SHP77 (cell line): Measurements from ENCODE around the gene CAMKV.

Experiments used
- DNase-seq, 2 experiments: peaks; one replicate each; lab custom pipeline; 2025; lab: John Stamatoyannopoulos, UW

CAMKV gene

DNA sequence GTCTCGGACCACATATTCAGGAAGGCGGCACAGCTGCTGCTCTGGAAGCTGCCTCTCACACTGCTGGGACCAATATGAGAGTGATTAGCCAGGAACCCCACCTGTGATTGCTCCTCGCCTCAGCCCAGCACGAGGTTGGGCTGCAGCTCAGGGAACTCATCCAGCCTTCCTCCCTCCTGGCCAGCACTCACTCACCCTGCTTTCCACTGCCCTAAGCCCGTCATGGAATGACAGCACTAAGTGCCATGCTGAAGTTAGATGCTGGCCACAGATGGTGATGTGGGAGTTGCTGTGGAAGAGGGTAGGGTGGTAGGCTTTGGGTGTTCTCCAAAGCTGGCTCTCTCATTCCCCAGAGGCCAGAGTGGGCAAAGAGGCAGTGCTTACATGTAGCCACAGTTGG is 26.6 kb upstream of the CAMKV start:
- DNase-seq = no peak

DNA sequence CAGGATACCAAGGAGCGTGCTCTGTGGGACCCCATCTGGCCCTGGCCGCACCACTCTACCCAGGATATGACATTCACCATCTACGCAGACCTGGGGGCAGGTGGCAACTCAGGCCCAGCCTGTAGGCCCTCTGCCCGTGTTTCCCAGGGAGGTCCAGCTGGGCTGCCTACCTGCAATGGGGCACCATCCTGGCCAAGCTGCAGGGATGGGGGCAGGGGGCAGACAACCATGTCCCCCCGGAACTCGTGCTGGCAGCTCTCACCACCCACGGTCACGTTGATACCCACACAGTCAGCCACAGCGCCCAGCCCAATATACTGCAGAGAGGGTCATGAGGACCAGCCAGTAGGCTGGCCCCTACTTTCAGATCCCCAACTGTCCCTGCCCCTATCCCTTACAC is 26.1 kb upstream of the CAMKV start:
- no peak for DNase-seq

DNA sequence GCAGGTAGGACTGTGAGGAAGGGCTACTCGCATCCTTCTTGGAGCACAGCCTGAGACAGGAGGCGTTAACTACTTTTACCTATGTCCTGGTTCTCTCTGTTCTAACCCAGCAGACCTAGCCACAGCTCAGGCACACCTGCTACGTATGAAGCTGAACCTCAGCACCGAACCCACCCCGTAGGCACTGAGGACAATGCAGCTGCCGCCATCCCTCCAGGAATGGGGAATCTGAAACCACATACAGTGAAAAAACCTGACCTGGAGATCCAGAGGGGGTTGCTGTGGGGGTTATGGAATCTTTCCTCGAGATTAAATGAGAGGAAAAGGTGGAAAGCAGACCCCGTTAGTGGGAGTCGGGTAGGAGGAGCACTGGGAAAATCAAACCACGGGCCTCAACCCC is 19.6 kb upstream of the CAMKV start:
- no peak for DNase-seq

DNA sequence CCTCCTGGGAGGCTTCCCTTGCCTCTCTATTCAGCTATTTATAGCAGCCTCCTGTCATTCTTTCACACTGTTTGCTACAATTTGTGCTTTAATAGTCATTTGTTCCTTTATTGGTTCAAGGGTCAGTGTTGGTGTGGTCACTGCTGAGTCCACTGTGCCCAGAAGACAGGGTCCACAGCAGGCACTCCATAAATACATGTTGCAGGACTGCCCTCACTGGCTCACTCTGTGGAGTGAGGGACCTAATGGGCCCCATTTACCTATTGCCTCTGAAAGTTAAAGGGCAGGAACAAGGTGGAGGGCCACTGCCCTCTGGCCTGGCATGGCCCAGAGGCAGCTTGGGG is 17.2 kb upstream of the CAMKV start:
- DNase-seq = no peak

DNA sequence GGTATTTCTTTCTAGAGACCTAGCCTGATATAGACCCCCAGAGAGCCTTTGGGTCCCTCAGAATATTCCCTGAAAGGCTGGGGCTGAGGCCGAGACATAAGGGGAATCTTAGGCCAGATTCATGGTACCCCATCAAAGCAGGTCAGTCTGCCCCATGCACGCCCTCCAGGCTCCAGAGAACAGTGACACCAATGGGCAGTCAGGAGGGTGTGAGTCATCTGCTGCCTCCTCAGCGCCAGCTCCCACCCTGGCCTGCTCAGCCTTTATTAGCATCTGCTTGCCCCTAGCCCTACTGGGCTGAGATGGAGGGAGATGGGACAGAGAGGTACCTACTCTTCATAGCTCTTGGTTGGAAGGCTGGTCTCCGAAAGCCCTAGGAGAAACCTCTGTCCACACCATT is 14.3 kb upstream of the CAMKV start:
- DNase-seq = no peak

DNA sequence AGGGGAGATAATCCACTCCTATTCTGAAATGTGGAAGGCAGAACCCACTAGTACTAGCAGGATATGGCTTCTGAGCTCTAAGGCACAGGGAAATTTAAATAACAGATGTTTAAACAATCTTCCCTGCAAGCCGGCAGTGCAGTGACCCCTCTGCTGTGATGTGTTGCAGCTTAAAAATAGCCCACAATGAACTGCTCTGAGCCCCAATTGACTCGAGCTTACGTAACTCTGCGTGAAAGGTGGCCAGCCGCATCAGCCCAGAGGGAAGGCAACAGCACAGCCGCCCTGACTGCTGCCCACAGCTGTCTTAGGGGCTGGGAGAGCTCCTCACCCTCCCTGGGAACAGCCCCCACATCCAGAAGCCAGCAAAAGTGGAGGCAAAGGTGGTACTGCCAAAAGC is 12.5 kb upstream of the CAMKV start:
- DNase-seq = no peak

DNA sequence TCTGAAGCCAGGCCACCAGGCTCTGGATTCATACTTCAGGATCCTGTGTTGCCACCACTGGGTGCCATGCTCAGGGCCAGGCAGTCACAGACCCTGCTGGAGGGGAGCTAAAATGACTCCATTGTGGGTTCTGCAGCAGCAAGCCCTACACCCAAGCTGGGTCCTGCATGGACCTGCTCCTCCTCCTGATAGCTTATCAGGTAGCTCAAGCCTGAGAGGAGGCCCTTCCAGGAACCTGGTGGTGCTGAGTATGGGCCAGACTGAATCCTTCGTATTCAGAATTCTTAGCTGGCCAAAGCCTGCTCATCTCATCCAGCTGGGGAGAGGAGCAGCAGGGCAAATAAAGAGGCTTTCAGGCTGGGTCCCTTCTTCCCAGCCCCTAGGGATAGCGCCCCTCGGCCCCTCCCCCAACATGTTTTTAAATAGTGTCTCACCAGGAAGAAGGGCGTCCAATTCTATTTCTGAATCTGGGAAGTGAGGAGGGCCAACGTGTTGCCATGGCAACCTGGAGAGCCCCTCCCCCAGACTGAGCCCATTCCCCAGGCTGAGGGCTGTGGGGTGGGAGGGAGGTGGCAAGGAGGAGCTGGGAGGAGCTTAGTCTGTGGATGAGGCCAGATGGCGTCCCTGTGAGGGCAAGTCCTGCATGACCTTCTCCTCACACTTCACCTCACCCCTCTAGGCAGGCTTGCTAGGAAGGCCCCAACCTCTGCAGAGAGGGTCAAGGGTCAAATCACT is 11.0 kb upstream of the CAMKV start:
- no peak for DNase-seq

DNA sequence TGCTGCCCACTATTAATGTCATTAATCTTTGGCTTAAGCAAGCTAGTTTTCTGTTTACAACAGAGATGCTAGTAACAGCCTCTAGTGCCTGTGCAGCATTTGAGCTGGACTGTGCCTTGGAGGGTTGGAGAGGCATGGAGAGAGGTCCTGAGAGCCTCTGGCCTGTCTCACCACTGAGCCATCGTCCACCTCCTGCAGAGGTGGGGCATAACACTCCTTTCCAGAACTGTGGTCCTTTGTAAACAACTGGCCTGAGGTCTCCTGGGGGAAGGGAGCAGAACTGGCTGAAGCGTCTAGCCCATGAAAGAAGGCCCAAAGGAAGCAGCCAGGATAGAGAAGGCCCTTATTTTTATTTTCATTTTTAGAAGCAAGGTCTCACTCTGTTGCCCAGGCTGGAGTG is 10.0 kb upstream of the CAMKV start:
- no peak for DNase-seq

DNA sequence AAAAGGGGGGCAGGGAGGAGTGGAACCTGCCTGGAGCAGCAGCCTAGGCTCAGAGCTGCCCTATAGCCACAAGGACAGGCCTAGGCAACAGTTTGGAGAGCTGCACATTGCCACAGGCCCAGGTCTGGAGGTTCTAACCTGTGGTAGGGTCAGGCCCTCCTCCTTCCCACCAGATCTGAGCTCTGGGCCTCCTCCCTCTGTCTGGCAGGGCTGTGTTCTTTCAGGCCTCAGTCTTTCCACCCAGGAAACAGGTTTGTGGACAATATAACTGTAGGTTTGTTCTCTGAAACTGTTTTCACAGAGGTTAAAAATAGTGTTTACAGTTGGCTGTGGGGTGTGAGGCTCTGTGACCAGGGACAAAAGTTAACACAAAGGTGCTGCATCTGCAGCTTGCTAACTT is 9.0 kb upstream of the CAMKV start:
- no peak for DNase-seq

DNA sequence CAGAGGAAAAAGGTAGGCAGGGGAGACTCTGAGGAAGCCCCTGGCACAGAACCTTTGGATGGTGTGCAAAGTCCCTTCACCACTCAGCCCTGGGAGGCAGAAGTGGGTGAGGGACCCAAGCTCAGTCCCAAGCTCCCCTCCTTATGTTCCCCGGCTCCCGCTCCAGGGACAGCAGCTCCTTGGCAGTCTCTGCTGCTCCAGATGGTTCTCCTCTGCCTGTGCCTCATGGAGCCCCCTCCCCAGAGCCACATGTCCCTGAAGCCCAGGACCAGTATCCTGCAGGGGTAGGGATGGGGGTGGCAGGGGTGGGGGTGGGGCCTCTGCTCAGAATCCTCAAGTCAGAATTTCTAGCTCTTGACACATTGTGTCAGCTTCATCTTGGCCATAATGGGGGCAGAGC is 8.0 kb upstream of the CAMKV start:
- DNase-seq = no peak

DNA sequence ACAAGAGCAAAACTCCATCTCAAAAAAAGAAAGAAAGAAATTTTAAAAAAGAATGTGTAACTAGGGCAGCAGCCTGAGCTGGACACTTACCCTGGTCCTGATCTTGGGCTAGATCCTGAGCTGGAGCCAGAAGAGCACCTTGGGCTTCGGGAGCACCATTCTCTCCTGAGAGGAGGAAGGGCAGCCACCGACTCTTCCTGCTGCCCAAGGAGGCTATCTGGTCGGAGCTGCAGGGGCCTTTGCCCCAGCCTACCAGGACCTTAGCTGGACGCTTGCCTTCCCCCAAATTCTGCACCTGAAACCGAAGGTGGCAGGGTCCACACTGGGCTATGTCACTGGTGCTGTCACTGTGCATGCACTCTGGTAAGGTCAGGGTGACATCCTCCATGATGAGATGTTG is 6.9 kb upstream of the CAMKV start:
- no peak for DNase-seq

DNA sequence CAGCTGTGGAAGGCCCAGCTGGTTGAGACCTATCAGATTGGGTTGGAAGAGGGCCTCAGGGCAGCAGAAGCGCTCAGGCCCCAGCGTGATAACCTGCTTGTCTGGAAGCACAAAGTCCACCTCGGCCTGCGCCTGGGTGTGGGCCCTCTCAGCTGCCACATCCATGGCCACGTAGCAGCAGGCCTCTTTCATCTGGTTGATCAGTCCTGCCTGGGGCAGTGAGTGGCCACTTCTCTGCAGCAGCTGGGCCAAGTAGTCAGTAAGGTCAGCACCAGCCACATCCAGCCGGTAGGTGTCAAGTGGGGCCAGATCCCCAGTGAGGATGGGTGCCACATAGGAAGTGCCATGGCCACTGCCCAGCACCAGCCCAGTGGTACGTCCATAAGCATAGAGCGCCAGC is 3.9 kb upstream of the CAMKV start:
- DNase-seq = no peak

DNA sequence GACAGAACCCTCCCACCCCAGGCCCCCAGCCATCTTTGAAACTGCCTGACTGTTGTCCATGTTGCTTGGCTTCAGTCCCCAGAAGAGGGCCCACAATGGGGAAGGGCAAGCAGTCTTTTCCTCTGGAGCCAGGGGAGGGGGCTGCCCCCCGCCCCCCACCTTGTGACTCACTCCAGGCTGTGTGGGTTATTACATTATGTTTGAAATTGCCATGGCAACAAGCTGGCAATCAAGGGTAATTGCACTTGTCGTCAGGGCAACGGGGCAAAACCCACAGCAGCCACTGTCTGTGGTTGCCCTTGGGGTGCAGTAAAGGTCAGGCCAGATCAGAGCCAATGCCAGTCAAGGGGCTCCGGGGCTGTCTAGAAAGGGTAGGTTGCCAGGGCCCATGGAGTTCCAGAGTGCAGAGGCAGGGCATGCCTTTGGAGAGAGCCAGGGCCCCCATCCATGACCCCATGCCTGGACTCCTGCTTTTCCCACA is 3.1 kb upstream of the CAMKV start:
- no peak for DNase-seq

DNA sequence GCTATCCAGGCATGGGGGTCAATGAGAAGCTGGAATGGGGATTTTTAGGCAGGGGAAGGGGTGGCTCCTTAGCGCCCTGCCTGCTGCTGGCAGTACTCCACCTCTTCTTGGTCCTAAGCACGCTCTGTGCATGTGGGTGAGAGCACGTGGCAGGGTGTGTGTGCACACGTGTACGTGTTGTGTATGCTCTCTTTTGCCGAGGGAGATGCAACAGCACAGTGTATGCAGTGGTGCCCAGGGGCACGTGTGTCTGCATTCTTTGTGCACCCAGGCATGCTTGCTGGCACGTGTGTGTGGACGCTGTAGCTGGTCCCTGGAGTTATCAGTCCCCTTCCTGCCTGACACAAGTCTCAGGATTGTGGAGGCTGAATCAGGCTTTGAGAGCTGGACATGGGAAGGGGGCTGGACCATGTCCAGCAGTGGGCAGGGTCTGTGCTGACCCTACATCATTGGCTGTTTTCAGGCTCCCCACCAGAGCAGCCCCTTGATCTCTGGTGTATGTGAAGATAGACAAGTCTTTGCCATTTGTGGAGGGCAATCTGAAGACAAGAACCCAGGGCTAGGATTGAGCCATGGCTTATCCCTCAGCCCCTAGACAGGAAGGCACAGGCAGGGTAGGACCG is 1.9 kb upstream of the CAMKV start:
- DNase-seq = no peak

DNA sequence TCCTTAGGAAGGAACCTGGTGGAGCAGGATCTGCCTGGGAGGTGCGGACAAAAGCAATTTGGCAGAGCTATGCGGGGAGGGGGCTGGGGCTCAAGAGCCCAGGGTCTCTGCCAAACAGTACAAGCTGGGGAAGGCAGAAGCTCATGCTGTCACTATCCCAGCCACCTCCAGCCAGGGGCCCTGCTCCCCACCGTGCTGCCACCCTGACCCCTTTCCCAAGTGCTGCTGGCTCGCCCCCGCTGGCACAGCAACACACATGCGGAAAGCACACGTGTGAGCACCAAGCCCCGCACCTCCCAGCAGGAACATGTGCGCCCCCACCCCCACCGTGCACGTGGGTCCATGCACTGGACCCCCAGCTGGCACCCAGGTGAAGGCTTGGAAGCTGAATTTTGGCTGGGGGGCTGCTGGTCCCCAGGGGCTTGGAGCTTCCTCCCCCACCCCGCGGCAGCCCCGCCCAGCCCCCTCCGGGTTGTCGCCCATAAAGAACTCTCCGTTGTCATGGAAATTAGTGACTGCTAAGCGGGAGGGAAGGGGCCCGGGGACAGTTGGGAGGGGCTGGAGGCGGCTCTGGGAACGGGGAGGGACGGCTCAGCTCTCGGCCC is 742 bp downstream of the CAMKV start:
- DNase-seq = no peak

DNA sequence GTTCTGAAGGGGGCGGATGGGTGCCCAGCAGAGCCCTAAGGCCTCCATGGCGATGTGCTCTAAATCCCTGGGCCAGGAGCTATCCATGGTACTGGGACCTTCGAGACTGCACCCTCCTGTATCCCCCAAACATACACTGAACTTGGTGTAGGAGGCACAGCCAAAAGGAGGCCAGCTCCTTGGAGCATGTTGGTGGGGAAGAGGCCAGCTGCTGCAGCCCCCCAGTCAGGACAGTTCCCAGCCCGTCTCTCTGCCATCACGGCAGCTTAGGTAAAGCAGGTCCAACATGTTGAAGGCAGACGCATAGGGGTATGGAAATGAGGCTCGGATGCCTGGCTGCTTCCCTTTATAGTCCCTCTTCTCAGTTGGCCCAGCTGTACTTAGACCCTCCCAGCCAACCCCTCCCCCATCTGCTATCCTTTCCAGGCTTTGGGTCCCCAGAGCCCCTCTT is 1.8 kb downstream of the CAMKV start:
- no peak for DNase-seq

DNA sequence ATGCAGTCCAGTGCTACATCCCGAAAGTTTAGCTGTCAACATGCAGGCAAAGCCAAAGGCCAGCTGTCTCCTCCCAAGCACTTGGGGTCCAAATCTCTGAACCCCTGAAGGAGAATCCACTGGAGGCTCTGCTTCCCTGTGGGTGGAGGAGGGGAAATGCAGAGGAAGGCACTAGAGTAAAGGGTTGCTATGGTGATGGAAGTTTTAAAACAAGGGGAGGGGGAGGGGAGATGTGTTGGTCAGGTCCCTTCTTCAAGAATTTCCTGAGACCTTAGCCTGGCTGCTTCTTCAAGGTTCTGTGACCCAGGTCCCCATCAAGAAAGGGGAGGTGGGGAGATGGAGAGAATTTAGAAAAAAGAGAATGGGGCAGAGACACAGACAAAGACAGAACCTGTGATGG is 2.3 kb downstream of the CAMKV start:
- DNase-seq = no peak

DNA sequence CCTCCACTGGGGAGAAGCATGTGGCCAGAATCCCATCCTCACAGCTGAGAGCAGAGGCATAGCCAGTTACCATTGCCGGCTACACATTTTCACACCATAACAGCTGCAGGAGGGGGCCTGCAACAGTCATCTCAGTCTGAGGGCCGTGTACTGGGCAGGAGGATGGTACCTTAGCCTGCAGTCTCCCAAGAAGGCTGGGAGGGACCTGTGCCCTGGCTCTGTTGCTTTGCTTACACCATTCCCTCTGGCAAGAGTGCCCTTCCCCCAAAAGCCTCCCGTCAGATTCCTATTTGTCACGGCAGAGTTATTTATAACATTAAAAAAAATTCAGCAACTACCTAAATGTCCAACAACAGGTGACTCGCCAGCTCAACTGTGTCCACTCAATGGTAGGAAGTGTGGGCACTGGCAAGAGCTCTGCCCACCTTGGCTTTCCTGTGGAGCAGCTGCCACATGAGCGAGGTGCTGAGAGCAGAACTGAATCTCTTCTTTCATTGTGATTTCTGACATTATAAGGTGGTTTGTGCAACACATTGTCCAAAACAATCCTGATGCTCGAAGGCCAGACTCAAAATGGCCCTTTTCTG is 4.4 kb downstream of the CAMKV start:
- no peak for DNase-seq

DNA sequence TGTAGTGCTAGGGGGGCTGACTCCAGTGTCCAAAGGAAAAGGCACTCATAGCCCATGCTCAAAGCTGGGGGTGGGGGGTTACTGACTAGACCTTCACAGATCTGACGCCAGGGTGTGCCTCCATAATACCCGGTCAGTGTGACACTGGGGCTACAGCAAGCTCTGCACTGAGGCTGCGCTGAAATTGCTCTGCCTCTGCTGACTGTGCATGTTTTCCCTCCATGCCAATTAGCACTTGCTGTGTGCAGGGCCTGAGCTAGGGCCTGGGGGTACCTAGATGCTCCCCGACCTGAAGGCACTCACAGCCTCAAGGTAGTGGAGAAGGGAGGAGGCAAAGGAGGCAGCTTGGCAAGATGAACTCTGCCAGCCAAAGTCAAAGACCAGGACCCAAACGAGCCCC is 5.2 kb downstream of the CAMKV start:
- no peak for DNase-seq

DNA sequence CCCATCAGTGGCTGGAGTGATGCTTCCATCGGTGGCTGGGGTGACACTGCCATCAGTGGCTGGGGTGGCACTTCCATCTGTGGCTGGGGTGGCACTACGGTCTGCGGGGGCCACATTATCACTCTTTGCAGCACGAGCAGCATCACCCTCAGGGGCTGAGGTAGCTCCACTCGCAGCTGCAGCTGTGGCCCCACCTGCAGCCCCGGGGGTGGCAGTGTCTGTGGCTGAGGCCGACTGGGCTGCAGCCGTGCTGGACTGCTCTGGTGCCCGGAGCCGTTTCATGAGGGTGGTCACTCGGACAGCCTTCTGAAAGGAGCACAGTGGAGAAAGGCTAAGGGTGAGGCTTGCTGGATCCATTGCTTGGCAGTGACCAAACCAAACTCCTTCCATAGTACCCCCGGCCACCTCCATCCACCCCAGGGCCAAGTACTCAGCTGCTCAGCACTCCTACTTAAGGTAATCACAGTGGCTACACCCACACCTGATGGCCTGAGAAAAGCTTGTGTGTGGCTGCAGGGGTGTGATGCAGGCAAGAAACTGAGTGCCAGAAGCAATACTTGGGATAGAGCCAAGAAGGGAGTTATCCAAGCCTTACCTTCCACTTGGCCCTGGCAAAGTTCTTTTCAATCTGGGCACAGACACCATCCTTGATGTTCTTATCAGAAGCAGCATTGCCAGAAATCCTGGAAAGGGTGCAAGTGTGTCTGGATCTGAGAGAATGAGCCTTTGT is 10.0 kb downstream of the CAMKV start:
- no peak for DNase-seq

DNA sequence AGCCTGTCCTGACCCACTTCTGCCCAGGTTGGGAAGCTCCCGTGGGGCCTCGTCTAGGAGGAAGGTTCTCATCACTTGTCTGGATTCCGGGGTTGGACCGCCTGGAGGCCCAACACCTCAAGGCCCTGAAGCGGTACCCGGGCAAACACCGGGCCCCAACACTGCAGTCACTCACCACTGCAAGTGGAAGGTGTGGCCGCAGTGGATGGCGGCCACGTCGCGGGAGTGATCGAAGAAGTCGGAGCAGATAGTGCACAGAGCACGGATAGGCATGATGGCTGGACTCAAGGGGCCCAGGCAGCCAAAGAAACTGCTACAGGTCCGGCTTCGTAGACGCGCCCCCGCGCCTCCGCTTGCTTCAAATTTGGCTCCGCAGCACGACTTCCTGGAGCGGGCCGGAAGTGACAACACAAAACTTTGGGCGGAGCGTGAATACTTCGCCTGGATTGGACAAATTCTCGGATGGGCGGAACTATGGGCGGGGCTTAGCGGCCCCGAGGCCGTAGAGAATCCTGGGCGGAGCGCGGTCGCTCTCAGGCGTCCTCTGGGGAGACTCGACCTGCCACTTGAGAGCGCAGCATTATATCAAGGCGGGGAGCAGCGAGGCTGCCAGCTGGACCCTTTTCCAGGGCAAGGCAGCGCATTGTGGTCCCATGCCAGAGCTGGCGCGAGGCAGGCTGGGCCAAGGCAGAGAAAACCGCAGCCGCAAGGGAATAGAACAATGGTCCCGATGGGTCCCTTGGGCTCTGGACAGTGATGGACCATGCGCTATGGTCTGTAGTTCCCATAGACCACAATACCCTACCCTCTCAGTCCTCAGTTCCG is 13.3 kb downstream of the CAMKV start, which contains the start of gene TRAIP:
TRAIP (minus strand) TSS at position 384 of the 825 bp plus-strand sequence; CDS start at position 273, 111 bp downstream.
- DNase-seq = peak; percentile 88 to 89
